SK-N-DZ (cell line): Measurements from ENCODE around the gene TBX2.

Source experiments
- DNase-seq: peaks from one replicate; pipeline ENCODE4 v3.0.0-alpha.2; 2015; ENCODE audit warnings: low spot score

The TBX2 gene

DNA sequence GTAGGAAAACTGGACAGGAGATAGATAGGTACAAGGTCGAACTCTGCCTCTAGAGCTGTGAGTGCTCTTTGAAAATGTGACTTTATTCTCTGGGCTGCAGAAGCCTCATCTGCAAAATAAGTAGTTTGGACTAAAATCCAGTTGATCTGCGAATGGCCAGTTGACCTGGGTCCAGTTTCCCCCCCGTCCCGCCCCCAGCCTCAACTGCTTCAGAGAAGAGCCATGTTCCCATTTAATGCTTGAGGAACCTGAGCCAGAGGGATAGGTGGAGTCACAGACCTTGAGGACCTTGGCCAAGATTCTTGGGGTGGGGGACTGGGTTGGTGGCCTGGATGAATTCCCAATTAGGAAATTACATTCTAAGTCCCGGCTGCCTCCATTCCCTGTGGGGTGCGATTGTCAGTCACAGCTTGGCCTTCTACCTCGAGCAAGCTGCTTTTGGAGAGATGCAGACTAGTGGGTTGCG lies 14.1 kb downstream of the TBX2 start:
- DNase-seq: no peak

GRCh38 chr17:61414141-61414935 lies 14.7 kb downstream of the TBX2 start:
- peak; percentile 38 for DNase-seq

GRCh38 chr17:61414936-61415251 lies 15.3 kb downstream of the TBX2 start:
- DNase-seq: peak; percentile 16

DNA sequence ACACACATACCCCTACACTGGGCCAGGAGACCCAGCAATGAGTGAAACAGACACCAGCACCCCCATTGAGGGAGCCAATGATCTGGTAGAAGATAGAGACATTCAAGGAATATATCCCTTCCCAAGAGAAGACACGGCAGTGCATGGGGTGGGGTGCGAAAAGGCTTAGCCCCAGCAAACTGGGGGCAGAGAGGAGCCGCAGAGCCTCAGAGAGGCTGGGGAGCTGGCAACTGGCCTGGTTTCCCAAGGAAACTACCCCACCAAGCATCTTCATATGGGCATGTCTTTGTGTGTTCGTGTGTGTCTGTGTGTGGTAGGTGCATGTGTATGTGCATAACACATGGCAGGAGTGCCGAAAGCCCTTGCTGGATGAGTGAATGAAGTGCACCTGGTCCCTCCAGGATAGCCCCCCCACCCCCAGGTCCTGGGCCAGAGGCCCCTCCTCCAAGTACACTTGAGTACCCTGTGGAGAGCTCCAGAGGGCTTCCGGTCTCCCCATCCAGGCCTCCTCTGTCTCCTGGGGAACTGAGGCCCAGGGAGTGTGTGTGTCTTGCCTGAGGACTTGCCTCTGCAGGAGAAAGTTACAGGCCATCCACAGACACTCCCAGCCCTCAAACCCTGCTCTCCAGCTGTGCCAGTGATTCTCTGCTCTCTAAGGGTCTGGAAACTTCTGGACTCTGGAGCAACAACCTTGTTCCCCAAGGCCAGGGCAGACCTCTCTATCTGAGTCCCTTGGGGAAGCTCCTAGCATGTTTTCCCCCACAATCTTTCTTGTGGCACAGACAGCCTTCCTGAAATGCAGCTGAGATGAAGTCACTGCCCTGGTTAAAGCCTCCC lies 15.9 kb downstream of the TBX2 start:
- DNase-seq: peak; percentile 54

DNA sequence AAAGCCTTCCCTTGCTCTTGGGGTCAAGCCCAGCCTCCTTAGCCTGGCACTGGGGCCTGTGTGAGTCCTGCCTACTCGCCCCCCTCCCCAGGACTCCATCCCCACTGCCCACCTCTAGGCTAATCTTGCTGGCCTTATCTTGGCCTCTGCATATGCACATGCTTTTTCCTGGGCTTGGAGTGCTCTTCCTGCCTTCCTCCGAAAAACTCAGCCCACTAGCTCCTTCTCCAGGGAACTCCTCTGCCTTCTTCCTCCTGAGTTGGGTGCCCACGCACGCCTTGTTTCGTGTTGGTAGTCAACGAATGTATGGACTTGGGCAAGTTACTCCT lies 16.5 kb downstream of the TBX2 start:
- no peak for DNase-seq

DNA sequence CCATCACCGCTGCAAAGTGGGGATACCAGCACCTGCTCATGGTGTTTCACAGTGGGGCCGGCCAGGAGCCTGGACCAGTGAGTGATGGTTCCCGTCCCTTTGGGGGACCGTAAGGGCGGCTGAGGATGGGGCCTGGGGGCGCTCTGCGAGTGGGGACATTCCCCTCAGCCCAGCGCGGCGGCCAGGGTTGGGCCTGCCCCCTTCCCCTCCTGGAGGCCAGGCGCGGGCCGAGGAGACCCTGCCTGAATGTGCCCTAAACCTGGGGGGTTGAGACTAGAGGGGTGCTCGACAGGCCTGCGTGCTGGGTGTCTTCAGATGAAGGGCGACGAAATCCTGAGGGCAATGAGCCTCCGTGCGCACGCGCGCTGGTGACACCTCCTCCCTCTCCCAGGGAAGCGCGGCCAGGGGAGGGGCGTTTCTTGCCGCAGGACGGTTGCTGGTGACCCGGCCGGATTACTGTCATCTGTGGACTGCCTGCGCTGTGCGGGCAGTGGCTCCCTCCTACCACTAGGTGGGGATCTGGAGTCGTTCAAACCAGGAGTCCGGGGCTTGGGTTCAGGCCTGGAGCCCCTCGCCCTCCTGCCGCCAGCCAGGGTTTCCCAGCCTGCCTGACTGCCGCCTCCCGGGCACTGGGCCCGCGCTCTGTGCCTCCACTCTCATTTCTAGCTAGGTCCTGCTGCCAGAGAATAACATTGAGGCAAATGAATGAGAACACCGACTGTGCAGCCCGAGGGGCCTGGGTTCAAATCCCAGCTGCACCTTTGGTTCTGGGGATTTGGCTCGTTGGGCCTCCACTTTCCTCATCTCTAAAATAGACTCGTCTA lies 17.1 kb downstream of the TBX2 start:
- peak; percentile 97 for DNase-seq

GRCh38 chr17:61418449-61418848 lies 18.8 kb downstream of the TBX2 start:
- no peak for DNase-seq

GRCh38 chr17:61419496-61420046 lies 19.9 kb downstream of the TBX2 start:
- DNase-seq: no peak

GRCh38 chr17:61420052-61420451 lies 20.4 kb downstream of the TBX2 start:
- no peak for DNase-seq

- no peak for DNase-seq
These were observed 21.2 kb downstream of the TBX2 start for GRCh38 chr17:61420745-61421398.

DNA sequence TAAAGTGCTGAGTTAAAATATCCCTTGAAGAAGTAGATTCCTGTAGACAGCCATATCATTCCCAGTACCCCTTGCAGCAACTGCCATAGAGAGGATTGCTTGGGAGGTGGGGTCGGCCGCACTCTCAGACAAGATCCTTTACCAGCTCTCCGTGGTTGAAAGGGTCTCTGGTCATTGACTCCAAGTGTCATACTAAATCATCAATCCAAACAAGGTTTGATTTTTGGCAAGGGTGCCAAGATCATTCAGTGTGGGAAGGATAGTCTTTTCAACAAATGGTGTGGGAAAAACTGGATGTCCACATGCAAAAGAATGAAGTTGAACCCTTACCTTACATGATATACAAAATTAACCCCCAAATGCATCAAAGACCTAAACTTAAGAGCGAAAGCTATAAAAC lies 21.8 kb downstream of the TBX2 start:
- no peak for DNase-seq

DNA sequence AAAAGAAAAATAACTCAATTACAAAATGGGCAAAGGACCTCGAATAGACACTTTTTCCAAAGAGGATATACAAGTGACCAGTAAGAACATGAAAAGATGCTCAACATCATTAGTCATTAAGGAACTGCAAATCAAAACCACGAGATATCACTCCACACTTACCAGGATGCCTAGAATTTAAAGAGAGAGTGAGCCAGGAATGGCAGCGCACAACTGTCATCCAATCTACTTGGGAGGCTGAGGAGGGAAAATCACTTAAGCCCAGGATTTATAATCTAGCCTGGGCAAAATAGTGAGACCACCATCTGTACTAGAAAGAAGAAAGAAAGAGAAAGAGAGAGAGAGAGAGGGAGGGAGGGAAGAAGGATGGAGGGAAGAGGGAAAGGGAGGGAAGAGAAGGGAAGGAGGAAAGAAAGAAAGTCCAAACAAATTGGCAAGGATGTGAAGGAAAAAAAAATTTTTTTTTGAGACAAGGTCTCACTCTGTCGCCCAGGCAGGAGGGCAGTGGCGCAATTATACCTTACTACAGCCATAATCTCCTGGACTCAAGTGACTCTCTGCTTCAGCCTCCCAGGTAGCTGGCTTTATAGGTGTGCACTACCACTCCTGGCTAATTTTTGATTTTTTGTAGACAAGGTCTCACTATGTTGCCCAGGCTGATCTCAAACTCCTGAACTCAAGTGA lies 22.6 kb downstream of the TBX2 start:
- DNase-seq: no peak

DNA sequence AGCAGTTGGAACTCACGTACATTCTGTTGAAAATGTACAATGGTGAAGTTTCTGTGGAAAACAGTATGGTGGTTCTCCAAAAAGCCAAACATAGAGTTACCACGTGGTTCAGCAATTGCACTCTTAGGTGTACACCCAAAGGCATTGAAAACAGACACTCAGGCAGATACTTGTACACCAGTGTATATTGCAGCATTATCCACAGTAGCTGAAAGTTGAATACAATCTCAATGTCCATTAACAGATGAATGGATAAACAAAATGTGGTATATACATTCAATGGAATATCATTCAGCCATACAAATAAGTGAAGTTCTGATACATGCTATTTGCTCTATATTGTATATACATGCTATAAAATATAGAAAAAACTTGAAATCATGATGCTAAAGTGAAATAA lies 23.2 kb downstream of the TBX2 start:
- DNase-seq: no peak

GRCh38 chr17:61423967-61424649 lies 24.5 kb downstream of the TBX2 start:
- no peak for DNase-seq

- DNase-seq: peak; percentile 68
These were observed 26.2 kb downstream of the TBX2 start for GRCh38 chr17:61425682-61426481.

DNA sequence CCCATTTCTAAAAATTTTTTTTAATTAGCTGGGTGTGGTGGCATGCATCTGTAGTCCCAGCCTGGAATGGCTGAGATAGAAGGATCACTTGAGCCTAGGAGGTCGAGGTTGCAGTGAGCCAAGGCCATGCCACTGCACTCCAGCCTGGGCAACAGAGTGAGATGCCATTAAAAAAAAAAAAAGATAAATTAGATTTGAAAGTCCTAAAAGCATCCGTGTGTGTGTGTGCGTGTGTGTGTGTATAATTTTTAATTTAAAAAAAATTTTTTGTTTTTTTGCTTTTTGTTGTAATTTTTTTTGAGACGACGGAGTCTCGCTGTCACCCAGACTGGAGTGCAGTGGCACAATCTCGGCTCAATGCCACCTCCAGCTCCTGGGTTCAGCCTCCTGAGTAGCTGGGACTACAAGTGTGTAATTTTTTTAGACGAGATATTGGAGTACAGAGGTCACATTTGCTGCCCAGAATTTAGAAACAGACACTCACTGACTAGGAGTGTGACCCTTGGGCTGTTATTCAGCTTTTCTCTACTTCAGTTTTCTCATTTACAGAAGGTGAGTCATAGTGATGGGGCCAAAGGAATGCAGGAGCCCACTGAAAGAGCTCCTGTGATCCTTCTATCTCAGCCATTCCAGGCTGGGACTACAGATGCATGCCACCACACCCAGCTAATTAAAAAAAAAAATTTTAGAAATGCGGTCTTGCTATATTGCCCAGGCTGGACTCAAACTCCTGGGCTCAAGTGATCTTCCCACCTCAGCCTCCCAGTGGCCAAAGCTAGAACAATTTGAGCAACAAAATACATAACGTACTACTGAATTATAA lies 27.1 kb downstream of the TBX2 start:
- DNase-seq: no peak

- DNase-seq: no peak
These were observed 27.9 kb downstream of the TBX2 start for GRCh38 chr17:61427567-61427966.

- no peak for DNase-seq
These were observed 29.6 kb downstream of the TBX2 start for GRCh38 chr17:61429274-61429673.
